ENCODE measurements around the gene ADGRV1.

DNA sequence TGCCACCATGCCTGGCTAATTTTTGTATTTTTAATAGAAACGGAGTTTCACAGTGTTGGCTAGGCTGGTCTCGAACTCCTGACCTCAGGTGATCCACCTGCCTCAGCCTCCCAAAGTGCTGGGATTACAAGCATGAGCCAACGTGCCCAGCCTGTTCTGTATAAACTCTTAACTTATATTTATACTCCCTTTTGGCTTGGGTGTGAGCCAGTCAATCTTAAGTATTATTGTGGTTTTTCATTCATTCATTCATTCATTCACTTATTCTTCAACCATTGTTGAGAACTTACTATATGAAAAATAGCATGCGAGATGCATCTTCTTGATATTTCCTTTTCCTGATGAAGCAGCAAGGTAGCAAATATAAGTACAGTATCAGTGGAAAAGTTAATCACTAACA, 132.9 kb downstream of the ADGRV1 start:
- TF ChIP-seq, protein P1, sequence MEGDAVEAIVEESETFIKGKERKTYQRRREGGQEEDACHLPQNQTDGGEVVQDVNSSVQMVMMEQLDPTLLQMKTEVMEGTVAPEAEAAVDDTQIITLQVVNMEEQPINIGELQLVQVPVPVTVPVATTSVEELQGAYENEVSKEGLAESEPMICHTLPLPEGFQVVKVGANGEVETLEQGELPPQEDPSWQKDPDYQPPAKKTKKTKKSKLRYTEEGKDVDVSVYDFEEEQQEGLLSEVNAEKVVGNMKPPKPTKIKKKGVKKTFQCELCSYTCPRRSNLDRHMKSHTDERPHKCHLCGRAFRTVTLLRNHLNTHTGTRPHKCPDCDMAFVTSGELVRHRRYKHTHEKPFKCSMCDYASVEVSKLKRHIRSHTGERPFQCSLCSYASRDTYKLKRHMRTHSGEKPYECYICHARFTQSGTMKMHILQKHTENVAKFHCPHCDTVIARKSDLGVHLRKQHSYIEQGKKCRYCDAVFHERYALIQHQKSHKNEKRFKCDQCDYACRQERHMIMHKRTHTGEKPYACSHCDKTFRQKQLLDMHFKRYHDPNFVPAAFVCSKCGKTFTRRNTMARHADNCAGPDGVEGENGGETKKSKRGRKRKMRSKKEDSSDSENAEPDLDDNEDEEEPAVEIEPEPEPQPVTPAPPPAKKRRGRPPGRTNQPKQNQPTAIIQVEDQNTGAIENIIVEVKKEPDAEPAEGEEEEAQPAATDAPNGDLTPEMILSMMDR (IDR thresholded peaks at IDR 0.05) = no peak
- no peak for TF ChIP-seq ZFX (IDR thresholded peaks at IDR 0.05; ENCODE audit: borderline replicate concordance)

All from 22Rv1 (cell line).